ENCODE results near the gene NECTIN1.

Gene NECTIN1

GRCh38 chr11:119639642-119640205 is 89.3 kb downstream of the NECTIN1 start:
- no peak for DNase-seq

- no peak for DNase-seq
These were observed 90.1 kb downstream of the NECTIN1 start for GRCh38 chr11:119638851-119639250.

GRCh38 chr11:119637481-119637880 is 91.5 kb downstream of the NECTIN1 start:
- no peak for DNase-seq

- no peak for DNase-seq
These were observed 93.2 kb downstream of the NECTIN1 start for GRCh38 chr11:119635776-119636175.

GRCh38 chr11:119635041-119635740 is 93.8 kb downstream of the NECTIN1 start:
- DNase-seq: no peak

- DNase-seq: no peak
These were observed 94.7 kb downstream of the NECTIN1 start for GRCh38 chr11:119634301-119634700.

- no peak for DNase-seq
These were observed 99.0 kb downstream of the NECTIN1 start for GRCh38 chr11:119629834-119630624.

GRCh38 chr11:119629085-119629484 is 99.9 kb downstream of the NECTIN1 start:
- DNase-seq: no peak

- DNase-seq: no peak
These were observed 101.7 kb downstream of the NECTIN1 start for GRCh38 chr11:119627286-119627685.

GRCh38 chr11:119626871-119627270 is 102.1 kb downstream of the NECTIN1 start:
- no peak for DNase-seq

GRCh38 chr11:119626197-119626841 is 102.7 kb downstream of the NECTIN1 start:
- no peak for DNase-seq

GRCh38 chr11:119625206-119625978 is 103.6 kb downstream of the NECTIN1 start:
- DNase-seq: no peak

GRCh38 chr11:119624629-119625028 is 104.4 kb downstream of the NECTIN1 start:
- no peak for DNase-seq

- DNase-seq: no peak
These were observed 104.8 kb downstream of the NECTIN1 start for GRCh38 chr11:119624102-119624615.

- no peak for DNase-seq
These were observed 105.3 kb downstream of the NECTIN1 start for GRCh38 chr11:119623682-119624081.

- no peak for DNase-seq
These were observed 106.4 kb downstream of the NECTIN1 start for GRCh38 chr11:119622454-119623143.

GRCh38 chr11:119619665-119620064 is 109.3 kb downstream of the NECTIN1 start:
- DNase-seq: no peak

GRCh38 chr11:119618208-119618909 is 110.6 kb downstream of the NECTIN1 start:
- DNase-seq: no peak

GRCh38 chr11:119617340-119617713 is 111.7 kb downstream of the NECTIN1 start:
- DNase-seq: no peak

GRCh38 chr11:119616586-119617339 is 112.2 kb downstream of the NECTIN1 start:
- no peak for DNase-seq

GRCh38 chr11:119615882-119616196 is 113.2 kb downstream of the NECTIN1 start:
- DNase-seq: no peak
